Activated T-helper 1 cell treated with anti-CD3 and anti-CD28 coated beads, Interleukin-2, amount 50 U/mL, for 16 hours (primary cell): ENCODE measurements around the gene HSD11B1L.

Experiments
- DNase-seq, 2 donors: peaks; one replicate each; pipeline ENCODE4 v3.0.0-alpha.2; 2020; ENCODE audit warnings: low read depth in 1 of 2, low spot score in 1 of 2

Gene HSD11B1L

GRCh38 chr19:5680437-5681368 is at the start of gene HSD11B1L, which contains the start of gene MICOS13:
Gene HSD11B1L, plus strand, starts transcription at chr19:5681027. Its CDS starts 3,806 bp downstream, at chr19:5684833.
Gene MICOS13, minus strand, starts transcription at chr19:5680516. Its CDS starts 30 bp downstream, at chr19:5680486.
- DNase-seq = peak; percentile 95 to 96

GRCh38 chr19:5631567-5632240 is 49.1 kb upstream of the HSD11B1L start:
- no peak for DNase-seq

- no peak for DNase-seq
These were observed 48.6 kb upstream of the HSD11B1L start for GRCh38 chr19:5632241-5632612.

DNA sequence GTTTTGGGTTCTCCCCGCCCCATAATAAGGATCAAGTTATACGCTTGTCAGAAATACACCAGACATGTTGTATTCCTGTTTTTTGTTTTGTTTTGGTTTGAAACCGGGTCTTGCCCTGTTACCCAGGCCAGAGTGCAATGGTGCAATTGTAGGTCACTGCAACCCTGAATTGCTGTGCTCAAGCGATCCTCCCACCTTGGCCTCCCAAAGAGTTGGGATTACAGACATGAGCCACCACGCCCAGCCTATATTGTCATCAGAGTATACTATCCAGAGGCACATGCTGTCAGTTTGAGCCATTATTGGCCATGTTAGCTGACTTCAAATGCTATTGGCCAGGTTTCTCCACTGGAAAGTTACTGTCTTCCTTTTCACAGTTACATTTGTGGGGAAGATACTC is 48.2 kb upstream of the HSD11B1L start:
- DNase-seq = no peak

DNA sequence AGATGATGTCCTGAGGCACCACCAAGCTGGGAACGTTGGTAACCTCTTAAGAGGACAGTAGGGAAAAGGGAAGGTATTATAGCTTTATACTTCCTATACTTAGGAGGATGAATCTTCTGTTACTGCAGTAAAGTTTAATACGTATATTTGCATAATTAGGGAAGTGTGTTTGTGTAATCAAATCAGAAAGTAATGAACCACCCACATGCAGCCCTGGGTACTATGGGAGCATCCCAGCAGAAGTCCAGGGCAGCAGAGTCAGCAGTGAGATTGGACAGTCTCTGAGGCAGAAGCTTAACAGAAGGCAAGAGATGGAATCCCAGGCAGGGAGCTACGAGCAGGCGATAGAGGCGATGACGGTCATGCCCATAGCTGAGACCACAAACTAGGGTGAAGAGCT is 45.4 kb upstream of the HSD11B1L start:
- no peak for DNase-seq

- DNase-seq = no peak
These were observed 42.9 kb upstream of the HSD11B1L start for GRCh38 chr19:5637971-5638370.

DNA sequence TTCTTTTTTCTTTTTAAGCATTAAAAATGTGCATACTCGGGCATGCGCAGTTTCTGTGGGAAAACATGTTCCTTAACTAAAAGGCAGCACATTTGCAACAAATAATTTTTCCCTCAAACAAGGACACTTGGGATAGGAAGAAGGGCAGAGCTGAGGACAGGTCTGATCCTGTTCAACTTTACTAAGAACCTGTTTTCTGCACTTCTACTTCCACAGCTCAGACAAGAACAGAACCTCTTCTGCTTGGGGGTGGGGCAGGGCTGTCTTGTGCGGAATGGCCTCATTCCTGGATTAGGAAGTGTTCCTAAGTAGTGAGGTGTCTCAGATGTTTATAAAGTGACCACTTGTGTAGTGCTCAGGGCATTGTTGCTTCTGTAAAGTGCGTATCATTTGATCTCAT is 39.7 kb upstream of the HSD11B1L start:
- DNase-seq = no peak

GRCh38 chr19:5642204-5642603 is 38.6 kb upstream of the HSD11B1L start:
- DNase-seq = no peak

GRCh38 chr19:5643060-5643459 is 37.8 kb upstream of the HSD11B1L start:
- no peak for DNase-seq

DNA sequence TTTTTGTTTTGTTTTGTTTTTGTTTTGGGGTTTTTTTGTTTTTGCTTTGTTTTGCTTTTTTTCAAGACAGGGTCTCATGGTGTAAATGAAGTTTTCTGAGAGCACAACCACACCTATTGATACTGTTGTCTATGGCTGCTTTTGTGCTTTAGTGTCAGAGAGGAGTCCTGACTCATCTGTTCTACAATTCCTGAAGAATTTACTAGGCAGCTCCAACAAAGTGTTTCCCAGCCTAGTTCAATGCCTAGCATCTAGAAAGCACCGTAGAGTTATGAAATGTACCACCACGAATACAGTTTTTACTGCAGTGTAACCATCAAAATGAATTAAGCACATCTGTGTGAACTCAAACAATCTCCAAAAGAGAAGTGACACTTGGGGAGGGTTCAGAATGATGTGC is 36.8 kb upstream of the HSD11B1L start:
- DNase-seq = no peak

- no peak for DNase-seq
These were observed 35.4 kb upstream of the HSD11B1L start for GRCh38 chr19:5645409-5645808.

DNA sequence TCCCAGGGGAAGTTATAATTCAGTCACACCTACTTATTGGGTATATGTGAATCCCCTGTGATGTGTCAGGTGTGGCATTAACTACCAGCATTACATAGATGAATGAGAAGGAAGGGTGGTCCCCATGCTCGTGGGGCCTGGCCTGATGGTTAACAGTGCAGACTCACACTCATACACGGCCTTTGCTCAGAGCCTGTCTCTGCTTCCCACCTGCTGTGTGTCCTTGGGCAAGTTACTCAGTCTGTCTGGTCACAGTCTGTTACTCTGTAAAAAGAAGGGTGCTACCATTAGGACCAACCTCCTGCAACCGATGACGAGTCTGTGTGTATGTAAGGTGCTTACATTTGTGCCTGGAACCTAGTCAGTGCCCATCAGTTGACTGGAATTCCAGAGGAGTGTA is 34.1 kb upstream of the HSD11B1L start:
- no peak for DNase-seq

DNA sequence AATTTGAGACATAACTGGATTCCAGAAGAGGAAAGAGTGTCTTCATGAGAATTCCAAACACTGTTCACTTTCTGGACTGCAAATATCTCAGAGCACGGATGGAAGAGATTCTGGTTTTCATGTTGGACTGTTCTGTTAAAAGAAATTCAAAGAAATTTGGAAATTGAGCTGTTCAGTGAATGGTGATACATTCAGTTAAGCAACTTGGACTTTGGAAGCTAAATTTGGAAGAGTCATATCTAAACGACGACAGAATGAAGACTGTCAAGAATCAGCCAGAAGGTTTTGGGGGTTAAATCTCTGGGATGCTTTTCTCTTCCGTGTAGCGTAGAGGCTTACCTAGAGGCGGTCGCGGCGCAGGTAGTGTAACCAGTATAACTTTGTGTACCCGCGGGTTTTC is 32.4 kb upstream of the HSD11B1L start:
- no peak for DNase-seq

GRCh38 chr19:5651361-5651760 is 29.5 kb upstream of the HSD11B1L start:
- DNase-seq = no peak

- no peak for DNase-seq
These were observed 28.6 kb upstream of the HSD11B1L start for GRCh38 chr19:5652261-5652660.

DNA sequence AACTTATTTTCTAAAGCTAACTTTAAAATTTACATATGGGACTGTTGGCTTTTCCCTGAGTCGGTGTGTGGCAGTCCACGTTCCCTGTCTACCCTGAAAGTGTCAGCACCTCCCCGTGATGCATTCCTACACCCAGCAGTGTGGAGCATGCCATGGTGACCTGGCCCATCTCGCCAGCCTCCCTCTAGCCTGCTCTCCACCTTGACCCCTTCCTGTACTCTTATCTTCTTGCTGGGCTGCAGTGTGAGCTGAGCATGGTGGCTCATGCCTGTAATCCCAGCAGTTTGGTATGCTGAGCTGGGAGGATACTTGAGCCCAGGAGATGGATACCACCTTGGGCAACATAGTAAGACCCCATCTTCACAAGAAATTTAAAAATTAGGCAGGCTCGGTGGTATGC is 25.9 kb upstream of the HSD11B1L start:
- DNase-seq = no peak

DNA sequence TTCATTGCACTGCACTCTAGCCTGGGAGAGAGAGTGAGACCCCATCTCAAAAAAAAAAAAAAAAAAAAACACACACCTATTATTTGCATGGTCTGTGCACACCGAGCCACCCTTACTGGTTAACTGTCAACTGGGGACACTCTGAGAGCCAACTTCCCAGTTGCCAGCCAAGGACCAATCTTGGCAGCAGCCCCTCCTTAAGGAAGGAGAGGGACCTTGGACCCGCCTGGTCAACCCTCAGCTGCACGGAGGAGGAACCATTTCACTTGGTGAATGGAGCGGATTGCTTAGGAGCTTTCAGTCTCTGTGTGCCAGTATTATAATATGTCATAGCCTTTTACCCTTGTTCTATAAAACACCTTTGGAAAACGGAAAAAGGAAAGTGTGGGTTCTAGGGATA is 25.4 kb upstream of the HSD11B1L start:
- DNase-seq = no peak

GRCh38 chr19:5661483-5661882 is 19.3 kb upstream of the HSD11B1L start:
- DNase-seq = no peak

- DNase-seq = no peak
These were observed 16.9 kb upstream of the HSD11B1L start for GRCh38 chr19:5663904-5664303.

DNA sequence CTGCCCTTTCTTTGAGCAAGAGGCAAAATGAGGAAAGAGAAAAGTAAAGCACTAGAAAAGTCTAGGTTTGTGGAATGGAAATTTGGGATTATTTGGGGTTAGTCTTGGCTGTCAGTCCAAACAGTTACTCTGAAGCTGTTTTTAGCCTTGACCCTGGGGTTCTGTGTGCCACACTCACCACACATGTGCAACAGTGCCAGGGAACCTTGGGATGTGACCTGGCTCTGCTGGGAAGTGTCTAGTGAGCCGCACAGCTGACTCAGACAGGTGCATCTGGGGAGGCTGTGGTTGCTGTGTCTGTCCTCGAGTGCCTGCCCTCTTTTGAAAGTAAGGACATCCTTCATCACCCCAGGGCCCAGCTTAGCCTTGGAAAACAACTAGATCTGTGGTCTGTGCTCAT is 16.3 kb upstream of the HSD11B1L start:
- no peak for DNase-seq

DNA sequence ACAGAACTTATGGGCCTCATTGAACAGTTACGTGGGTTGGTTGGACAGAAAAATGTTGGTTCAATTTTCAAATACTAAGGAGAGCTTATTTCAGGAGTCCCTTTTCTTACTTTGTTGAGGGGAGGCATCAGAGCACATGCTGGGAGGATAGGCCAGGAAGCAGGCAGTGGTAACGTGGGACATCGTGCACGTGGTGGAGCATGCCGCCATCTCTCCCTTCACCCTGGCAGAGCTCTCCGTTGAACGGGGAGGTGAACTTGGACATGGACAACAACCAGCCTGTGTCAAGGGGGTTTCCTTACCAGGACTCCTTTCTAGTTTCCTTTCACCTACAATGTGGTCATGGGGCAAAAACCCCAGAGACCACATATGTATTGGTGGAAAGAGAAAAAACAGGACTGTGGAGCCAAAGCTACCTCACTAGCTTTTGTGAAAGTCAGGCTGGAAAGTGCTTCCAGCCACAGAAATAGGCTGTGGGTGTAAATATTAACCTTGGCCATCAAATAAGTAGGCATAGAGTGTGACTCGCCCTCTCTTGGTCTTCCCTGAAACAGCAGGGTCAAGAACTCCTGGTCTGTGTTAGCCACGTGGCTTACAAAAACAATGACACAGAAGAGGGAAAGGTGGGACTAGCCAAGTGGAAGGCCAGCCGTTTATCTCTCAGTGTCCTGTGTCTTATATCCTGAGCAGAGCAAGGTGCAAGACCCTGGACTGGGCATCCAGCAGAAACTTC is 14.9 kb upstream of the HSD11B1L start:
- DNase-seq = no peak
